ENCODE data around the gene C10orf90.
"Not testable (repeated sequence)": the region's sequence is repeated elsewhere in the genome, so short reads cannot be mapped to it uniquely, and the experiment has no call there.

C10orf90 gene

DNA sequence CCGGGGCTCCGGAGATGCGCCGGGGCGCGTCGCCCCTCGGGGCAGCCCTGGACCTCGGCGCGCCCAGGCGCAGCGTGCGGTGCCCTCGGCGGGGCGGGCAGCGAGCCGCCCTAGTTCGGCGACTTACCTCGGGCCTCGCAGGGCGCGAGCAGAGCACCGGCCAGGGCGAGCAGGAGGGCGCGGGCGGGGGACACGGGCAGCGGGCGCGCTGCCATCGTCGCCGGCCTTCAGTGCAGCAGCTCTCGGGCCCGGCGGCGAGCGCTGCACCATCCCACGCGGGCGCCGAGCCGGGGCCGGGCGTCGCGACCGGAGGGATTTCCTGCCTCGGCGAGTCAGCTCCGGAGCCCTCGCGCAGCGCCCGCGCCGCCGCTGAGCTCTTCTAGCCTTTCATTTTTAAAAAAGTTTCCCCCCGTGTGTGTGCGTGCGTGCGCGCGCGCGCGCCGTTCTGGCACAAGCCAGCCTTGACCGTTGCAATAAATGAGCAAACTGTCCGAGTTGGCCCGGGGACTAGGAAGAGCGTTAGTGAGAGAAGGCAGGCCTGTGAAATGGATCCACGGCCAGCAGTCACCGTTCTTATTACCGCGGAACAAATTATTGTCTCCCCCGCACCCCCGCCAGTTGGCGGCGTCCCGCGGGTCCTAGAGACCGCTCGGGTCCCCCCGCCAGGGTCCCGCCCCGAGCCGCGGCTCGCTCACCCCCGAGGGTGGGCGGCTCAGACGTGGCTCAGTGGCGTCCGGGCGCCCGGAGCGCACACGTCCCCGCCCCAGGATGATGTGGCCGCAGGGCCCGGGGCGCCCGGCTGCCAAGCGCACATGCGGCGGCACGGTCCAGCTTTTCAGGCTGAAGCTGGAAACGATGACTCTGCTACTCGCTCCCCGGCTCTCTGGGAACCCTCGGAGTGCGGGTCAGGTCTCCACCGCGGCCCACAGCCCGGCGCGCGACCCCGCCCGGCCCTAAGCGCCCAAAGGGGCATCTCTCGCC lies 282.3 kb downstream of the C10orf90 start, which contains the start of gene ADAM12:
ADAM12 (minus strand) TSS at position 547 of the 981 bp plus-strand sequence; CDS start at position 215, 332 bp downstream.
- DNase-seq (ENCODE audit: low spot score) = peak; percentile 83

DNA sequence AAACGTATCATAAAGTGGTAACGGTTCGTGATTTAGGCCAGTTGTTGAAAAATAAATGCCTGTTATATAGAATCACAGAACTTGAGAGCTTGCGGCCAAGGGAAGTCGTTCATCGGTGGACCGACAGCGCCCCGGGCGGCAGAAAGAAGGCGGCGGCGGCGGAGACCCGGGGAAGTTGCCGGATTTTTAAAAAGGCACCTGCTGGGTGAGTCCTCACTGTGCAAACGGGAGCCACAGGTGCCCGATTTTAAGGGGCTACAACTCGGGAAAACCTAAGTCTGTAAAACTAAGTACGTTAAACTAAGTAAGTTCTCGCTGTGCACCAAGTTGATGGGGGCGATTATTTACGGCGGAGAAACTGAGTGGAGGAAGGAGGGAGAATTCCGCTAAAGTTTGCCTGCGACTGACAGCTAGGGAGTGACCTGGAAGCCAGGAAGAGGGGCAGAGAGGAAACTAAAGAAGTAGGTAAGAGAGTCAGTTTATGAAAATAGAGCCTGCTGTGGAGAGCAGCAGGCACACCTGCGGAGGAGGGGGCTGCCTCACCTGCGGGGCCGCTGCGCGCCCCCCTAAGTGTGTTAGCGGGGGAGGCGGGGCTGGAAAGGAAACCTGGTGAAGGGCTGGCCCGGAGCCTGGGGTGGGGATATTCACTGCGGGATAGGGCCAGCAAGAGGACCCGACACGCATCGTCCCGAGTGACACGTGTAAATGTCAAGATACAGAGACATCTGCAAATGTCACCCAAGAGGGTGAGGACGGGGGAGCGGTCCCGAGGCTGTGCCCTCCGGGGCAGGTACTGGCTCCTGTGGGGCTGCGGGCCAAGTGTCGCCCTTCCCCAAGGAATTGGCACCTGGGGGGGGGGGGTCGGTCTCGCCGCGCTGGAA lies 283.2 kb downstream of the C10orf90 start:
- DNase-seq (ENCODE audit: low spot score) = peak; percentile 88

DNA sequence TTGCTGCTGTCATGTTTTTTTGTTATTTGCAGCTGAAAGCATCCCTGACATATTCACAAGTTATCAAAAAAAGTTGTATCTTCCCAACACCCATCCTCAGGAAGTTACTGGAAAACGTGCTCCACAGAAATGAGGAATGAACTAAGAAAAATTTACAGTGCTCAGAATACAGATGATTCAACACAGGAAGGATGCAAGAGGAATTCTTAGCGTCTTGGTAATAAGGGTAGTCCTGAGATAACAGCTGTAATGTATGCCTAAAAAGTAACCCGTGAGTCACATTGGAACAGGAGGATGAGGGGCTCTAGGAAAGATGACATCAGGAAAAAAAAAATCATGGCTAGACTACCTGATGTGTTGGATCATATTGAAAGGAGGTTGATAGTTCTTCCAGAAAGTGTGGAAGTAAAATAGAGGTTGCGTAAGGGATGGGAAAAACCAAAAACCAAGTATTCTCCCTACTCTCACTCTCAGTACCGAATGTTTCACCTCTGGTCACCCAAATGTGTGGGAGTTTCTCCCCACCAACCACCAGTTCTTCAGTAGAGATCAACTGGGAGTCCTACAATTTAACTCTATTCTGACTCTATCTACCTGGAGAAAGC lies 286.1 kb downstream of the C10orf90 start:
- DNase-seq (ENCODE audit: low spot score) = no peak

DNA sequence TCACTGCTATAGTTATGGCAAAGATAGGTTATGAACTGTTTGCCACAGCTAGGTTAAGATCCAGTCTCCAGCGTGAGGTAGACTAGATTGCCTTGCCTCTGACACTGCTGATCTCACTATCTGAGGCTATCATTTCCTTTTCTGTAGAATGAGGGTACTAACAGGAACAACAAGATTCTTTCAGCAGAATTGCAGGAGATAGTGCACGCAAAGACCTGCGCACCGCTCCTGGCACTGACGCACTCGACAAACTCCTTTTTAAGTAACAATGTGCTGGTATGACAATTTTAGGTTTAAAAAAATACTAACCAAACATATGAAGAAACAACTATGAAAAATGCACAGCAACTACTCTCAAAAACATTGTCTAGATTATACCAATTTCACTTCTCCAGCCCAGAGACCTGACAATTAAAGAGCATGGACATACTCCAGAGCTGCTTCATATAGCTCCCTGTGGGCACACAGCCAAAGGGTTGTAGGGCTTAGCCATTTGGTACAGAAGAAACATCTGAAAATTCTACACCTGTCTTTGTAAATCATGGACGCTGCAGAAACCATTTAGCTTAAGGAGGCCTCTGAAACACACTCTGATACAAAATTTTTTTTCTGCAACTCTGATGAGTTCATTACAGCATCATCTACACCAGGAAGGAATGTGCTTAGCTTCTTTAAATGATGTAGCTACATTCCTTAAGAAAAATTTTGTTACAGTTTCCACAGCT lies 290.0 kb downstream of the C10orf90 start:
- DNase-seq (ENCODE audit: low spot score) = no peak

DNA sequence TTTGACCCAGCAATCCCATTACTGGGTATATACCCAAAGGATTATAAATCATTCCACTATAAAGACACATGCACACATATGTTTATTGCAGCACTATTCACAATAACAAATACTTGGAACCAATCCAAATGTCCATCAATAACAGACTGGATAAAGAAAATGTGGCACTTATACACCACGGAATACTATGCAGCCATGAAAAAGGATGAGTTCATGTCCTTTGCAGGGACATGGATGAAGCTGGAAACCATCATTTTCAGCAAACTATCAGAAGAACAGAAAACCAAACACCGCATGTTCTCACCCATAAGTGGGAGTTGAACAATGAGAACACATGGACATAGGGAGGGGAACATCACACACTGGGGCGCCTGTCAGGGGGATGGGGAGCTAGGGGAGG lies 291.3 kb downstream of the C10orf90 start:
- not testable (repeated sequence) for DNase-seq (ENCODE audit: low spot score)

DNA sequence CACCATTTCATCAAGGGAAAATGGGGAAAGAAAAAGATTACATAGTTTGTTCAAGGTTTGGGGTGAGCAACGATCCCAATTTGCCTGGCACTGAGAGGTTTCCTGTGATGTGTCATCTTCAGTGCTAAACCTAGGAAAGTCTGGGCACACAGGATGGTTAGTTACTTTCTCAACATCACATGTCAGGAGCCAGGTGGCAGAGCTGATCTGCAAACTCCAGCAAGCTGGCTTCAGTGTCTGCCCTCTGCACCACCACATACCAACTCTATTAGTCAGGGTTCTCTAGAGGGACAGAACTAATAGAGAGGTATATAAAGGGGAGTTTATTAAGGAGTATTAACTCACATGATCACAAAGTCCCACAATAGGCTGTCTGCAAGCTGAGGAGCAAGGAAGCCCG lies 293.5 kb downstream of the C10orf90 start:
- DNase-seq (ENCODE audit: low spot score) = no peak

DNA sequence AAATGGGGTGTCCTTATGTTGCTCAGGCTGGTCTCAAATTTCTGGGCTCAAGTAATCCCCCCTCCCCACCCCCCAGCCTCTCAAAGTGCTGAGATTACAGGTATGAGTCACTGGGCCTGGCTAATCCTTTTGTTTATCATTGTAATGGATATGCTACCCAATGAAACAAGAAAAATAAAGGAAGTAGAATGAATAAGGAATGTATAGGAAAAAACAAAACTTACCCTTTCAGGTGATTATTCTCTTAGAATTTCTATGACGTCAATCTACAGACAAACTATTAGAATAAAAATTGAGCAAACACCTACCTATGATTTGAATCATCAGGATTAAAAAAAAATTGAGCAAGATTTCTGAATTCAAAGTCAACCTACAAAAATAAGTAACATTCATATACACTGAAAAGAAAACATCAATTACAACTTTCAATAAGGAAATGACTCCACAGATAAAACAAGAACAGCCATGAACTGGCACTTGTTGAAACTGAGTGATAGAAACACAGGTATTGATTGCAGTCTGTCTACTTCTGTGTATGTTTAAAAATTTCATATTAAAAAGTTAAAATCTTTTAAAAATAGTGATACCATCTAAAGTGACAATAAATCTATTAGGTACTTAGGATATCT lies 294.5 kb downstream of the C10orf90 start:
- no peak for DNase-seq (ENCODE audit: low spot score)

DNA sequence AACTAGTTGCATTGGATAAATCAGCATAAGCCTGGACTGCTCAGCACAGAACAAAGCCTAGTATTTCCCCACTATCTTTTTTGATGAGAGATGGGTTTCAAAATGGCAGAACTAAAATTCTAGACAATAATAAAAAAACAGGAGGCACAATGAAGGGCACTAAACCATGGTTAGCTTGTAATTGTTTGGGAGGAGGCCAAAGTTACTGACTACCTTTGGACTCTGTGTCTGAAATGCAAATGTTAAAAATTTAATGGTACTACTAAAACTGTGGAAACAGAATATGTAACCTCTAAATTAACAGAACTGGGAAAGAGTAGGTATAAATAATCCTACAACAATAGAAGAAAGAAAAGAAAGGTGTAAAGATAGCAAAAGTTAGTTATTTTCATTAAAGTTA lies 295.2 kb downstream of the C10orf90 start:
- DNase-seq (ENCODE audit: low spot score) = no peak
